ENCODE results near the gene OMP. TPM values are rescaled to one million over a fixed set of nuclear protein-coding genes. Genes with fewer than 3 reads are reported as not detected.

The OMP gene
- total and polyA plus RNA-seq, 2 donors (not counting 3 experiments of a cell fraction or from before 2014, with no cell fraction given): 0.80 TPM; not detected in 1

- no peaks in the 10 kb centered on the region for H3K27me3 ChIP-seq (ENCODE audit: control insufficient read depth in 2 of 2, insufficient read depth in 2 of 2, low read length in 2 of 2)
- H3K9me3 ChIP-seq (replicated peaks; ENCODE audit: control insufficient read depth, insufficient read depth, low read length): no peaks in the 10 kb centered on the region
- no peak overlapping the region for H3K4me2 ChIP-seq (ENCODE audit: insufficient read depth, low read length)
- no peak for TF ChIP-seq EZH2 (IDR thresholded peaks at IDR 0.05; ENCODE audit: borderline replicate concordance, low read depth, low read length, severe bottlenecking)
- no peak for TF ChIP-seq JUN (IDR thresholded peaks at IDR 0.05; ENCODE audit: borderline replicate concordance, insufficient read depth, insufficient read length, low read depth)
- TF ChIP-seq GATA2 (IDR thresholded peaks at IDR 0.05; ENCODE audit: insufficient read depth, insufficient read length, low read depth, low read length): no peak
- TF ChIP-seq CTCF (IDR thresholded peaks at IDR 0.05; ENCODE audit: extremely low read depth in 1 of 2, insufficient read depth in 1 of 2, low read depth in 1 of 2, low read length in 2 of 2): no peak
- no peak for TF ChIP-seq MAX (IDR thresholded peaks at IDR 0.05; ENCODE audit: insufficient read depth, insufficient read length)
- no peak for TF ChIP-seq FOS (IDR thresholded peaks at IDR 0.05; ENCODE audit: borderline replicate concordance, insufficient read depth, low read length)
- no peak for TF ChIP-seq POLR2AphosphoS5 (IDR thresholded peaks at IDR 0.05; ENCODE audit: insufficient read depth, low read depth, low read length)
- CTCF ChIA-PET: interaction anchor here (0.8 to 7.4 kb wide), 10 partner anchors 9 to 418 kb away, joined by 3 to 309 read pairs (median 3); no protein-coding TSS in a partner anchor
- H3K4me3 ChIP-seq (replicated peaks in 1 of 3; ENCODE audit: insufficient read depth in 1 of 3, low read depth in 1 of 3, low read length in 3 of 3): no peak overlapping the region
- POLR2A ChIA-PET: no interaction called here
- no peaks in the 10 kb centered on the region for H3K36me3 ChIP-seq (ENCODE audit: control insufficient read depth in 2 of 2, extremely low read depth in 1 of 2, insufficient read depth in 2 of 2, low read length in 2 of 2)
- no peak overlapping the region for H2AFZ ChIP-seq (ENCODE audit: low read depth, low read length)
- dilution Hi-C loops (cut with MboI; ENCODE audit: extremely low pct_ligation_motif_present, low sequenced_read_pairs) (no loop called here), intact Hi-C loops (cut with micrococcal nuclease) (loop anchor here (5.0 kb wide), 1 partner anchor 431 kb away; no protein-coding TSS in a partner anchor)
- no peaks in the 10 kb centered on the region for H3K79me2 ChIP-seq (ENCODE audit: control insufficient read depth, insufficient read depth, low read length)
- peaks cover 10% of the 10 kb centered on the region for H3K4me1 ChIP-seq (ENCODE audit: control insufficient read depth, extremely low read depth, insufficient read depth, low read length)
- no peaks in the 10 kb centered on the region for H3K9me1 ChIP-seq (replicated peaks; ENCODE audit: control insufficient read depth, extremely low read depth, insufficient read depth, low read length)
- H3K9ac ChIP-seq (replicated peaks; ENCODE audit: extremely low read depth, insufficient read depth, low read length): no peak overlapping the region
- no peak overlapping the region for H3K27ac ChIP-seq (ENCODE audit: insufficient read depth, low read depth, low read length)
- H4K20me1 ChIP-seq (replicated peaks; ENCODE audit: control insufficient read depth, extremely low read depth, insufficient read depth, low read length): no peaks in the 10 kb centered on the region
- BruUV-seq (replicated peaks): no TSS peak
- DNase-seq (ENCODE audit: low read depth, low spot score) (no peak), FAIRE-seq (no peak)
These were observed 28.3 kb downstream of the OMP start for GRCh38 chr11:77130763-77131513.

All from endothelial cell of umbilical vein (primary cell).